ENCODE results near the gene ORC3.
A peak's percentile ranks its signal among the peaks of the same experiment; 100 is the strongest.
"Not testable (repeated sequence)": the region's sequence is repeated elsewhere in the genome, so short reads cannot be mapped to it uniquely, and the experiment has no call there.

The ORC3 gene

DNA sequence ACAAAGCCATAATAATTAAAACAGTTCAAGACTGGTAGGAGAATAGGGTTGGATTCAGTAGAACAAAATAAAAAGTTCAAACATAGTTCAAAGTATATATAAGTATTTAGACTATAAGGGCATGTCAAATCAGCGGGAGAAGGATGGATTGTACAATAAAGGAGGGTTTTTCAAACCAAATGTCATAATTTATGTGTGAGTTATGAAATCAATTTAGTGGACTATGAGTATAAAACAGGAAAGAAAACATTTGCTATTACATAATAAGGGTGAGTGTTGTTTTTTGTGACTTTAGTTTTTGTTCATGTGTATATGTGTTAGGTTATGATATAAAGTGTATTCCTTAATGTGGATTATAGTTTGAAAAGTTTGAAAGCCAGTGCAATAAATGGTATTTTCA is 10.6 kb downstream of the ORC3 start:
- DNase-seq (ENCODE audit: extremely low read depth, low read depth), result no peak
- TF ChIP-seq, protein P1, sequence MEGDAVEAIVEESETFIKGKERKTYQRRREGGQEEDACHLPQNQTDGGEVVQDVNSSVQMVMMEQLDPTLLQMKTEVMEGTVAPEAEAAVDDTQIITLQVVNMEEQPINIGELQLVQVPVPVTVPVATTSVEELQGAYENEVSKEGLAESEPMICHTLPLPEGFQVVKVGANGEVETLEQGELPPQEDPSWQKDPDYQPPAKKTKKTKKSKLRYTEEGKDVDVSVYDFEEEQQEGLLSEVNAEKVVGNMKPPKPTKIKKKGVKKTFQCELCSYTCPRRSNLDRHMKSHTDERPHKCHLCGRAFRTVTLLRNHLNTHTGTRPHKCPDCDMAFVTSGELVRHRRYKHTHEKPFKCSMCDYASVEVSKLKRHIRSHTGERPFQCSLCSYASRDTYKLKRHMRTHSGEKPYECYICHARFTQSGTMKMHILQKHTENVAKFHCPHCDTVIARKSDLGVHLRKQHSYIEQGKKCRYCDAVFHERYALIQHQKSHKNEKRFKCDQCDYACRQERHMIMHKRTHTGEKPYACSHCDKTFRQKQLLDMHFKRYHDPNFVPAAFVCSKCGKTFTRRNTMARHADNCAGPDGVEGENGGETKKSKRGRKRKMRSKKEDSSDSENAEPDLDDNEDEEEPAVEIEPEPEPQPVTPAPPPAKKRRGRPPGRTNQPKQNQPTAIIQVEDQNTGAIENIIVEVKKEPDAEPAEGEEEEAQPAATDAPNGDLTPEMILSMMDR (IDR thresholded peaks at IDR 0.05; ENCODE audit: low read depth, low read length), result no peak

DNA sequence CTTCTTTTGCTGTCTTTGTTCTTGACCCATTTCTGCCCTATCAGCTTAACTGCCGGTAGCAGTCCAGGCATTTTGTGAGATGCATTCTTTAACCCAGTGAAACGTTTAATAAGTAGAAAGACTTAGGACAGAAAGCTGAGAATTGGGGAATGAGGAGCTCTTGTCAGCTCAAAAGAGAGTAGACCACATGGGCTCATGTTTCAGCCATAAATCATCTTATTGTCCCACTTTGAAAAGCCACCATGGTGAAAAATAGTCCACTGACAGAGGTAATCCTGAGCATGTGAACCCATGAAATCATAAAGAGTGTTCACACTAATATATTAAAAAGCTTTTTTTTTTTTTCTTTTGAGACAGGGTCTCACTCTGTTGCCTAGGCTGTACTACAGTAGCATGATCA is 16.3 kb downstream of the ORC3 start:
- TF ChIP-seq, protein P1 (IDR thresholded peaks at IDR 0.05; ENCODE audit: low read depth, low read length), result no peak
- no peak for DNase-seq (ENCODE audit: extremely low read depth, low read depth)

DNA sequence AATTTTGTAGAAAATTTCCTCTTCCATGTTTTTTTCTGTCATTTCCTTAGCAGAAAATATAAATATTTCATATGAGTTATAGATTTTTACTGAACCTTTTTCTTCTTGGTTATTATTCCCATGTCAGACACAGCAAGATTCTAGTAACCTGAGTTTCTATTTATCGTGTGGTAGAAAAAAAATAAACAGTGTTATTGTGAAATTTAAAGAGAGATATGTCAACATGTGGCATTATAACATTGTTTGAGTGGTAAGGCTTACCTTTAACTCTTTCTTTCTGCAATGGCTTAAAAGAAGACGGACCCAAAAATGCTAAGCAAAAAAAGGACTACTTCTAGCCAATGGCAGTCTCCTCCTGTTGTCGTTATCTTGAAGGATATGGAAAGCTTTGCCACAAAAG is 18.9 kb downstream of the ORC3 start:
- TF ChIP-seq, protein P1 (IDR thresholded peaks at IDR 0.05; ENCODE audit: low read depth, low read length), result no peak
- DNase-seq (ENCODE audit: extremely low read depth, low read depth), result no peak

DNA sequence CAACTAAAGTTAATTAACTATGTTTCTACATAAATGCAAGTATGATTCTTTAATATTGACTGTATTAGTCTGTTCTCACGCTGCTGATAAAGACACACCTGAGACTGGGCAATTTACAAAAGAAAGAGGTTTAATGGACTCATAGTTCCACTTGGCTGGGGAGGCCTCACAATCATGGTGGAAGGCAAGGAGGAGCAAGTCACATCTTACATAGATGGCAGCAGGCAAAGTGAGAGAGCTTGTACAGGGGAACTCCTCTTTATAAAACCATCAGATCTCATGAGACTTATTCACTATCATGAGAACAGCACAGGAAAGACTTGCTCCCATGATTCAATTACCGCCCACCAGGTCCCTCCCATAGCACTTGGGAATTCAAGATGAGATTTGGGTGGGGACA is 23.1 kb downstream of the ORC3 start:
- not testable (repeated sequence) for DNase-seq (ENCODE audit: extremely low read depth, low read depth)

DNA sequence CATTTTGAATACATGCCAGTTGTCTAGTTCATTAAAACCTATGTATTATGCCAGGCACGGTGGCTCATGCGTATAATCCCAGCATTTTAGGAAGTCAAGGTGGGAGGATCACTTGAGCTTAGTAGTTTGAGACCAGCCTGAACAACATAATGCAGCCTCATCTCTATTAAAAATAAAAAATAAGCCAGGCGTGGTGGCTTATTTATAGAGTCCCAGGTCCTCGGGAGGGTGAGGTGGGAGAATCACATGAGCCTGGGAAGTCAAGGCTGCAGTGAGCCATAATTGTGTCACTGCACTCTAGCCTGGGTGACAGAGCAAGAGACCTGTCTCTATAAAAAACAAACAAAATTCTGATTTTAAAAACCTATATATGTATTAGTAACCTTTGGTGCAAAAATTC is 27.5 kb downstream of the ORC3 start:
- DNase-seq (ENCODE audit: extremely low read depth, low read depth), result no peak
- TF ChIP-seq, protein P1 (IDR thresholded peaks at IDR 0.05; ENCODE audit: low read depth, low read length), result no peak

GRCh38 chr6:87618531-87618930 is 28.6 kb downstream of the ORC3 start:
- TF ChIP-seq, protein P1 (IDR thresholded peaks at IDR 0.05; ENCODE audit: low read depth, low read length), result no peak
- DNase-seq (ENCODE audit: extremely low read depth, low read depth), result no peak

DNA sequence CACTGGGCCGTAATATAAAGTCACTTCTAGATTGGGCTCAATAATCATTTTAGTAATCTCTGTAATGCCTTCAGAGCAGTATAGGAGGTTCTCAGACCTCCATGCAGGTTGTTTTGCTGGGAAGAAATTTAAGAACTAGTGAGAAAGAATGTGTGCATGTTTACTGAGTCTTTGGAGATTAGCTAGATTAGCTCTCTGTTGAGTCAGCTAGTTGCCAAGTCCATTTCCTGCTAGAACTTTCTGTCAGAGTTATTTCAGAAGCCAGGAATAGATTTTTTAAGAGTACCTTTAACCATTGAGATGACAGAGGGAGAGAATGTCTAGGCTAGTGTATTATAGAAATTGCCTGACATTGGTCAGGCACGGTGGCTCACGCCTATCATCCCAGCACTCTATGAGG is 33.3 kb downstream of the ORC3 start:
- DNase-seq (ENCODE audit: extremely low read depth, low read depth), result peak; percentile 3
- TF ChIP-seq, protein P1 (IDR thresholded peaks at IDR 0.05; ENCODE audit: low read depth, low read length), result no peak

GRCh38 chr6:87628424-87628823 is 38.5 kb downstream of the ORC3 start:
- no peak for DNase-seq (ENCODE audit: extremely low read depth, low read depth)
- TF ChIP-seq, protein P1 (IDR thresholded peaks at IDR 0.05; ENCODE audit: low read depth, low read length), result no peak
